C4-2B (cell line): Measurements from ENCODE around the gene UMAD1.
A peak's percentile ranks its signal among the peaks of the same experiment; 100 is the strongest.
"Not testable (repeated sequence)": the region's sequence is repeated elsewhere in the genome, so short reads cannot be mapped to it uniquely, and the experiment has no call there.

Source experiments
- H3K27ac ChIP-seq: fragments of 450-650 bp; 2 replicates; pipeline ENCODE4 v1.5.1; 2017
- ZFX ChIP-seq: fragments of 450-650 bp; IDR thresholded peaks from 2 replicates; pipeline ENCODE4 v1.6.1; 2017
- TF ChIP-seq, protein P1 (sequence below): fragments of 450-650 bp; conservative IDR thresholded peaks from 2 replicates; pipeline ENCODE4 v1.5.1; 2017; ENCODE audit warnings: mild to moderate bottlenecking

The UMAD1 gene

DNA sequence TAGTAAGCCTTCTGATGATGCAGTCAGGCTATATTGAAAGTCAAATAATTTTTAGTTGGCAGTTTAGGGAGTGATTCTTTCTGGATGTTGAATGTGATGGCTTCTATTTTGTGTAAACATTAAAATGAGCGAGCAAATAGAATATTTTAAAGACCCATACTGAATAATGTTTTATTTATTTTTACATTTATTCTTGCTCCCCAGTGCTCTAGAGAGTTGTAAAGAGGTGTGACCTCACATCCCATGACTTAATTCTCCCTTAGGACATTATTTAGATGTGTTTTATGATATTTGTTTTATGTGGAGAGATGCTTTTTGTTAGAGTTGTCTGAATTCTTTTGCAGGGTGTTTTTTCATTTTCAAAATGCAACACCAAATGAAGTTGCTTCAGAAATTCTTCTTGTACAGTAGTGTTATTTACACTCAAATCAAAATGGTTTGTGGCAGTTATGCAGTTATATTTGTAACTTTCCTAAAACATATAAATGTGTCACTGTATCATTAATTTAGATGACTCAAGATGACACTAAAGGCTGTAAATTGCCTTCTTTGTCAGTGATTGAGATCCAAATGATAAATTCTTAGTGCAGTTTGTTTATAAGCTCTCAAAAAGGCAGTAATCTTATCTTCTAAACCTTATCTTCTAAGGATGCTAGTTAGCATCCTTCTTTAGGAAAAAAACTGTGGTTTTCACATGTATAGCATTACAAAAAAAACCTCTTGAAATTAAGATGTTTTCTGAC is 12.4 kb downstream of the UMAD1 start:
- TF ChIP-seq, protein P1, sequence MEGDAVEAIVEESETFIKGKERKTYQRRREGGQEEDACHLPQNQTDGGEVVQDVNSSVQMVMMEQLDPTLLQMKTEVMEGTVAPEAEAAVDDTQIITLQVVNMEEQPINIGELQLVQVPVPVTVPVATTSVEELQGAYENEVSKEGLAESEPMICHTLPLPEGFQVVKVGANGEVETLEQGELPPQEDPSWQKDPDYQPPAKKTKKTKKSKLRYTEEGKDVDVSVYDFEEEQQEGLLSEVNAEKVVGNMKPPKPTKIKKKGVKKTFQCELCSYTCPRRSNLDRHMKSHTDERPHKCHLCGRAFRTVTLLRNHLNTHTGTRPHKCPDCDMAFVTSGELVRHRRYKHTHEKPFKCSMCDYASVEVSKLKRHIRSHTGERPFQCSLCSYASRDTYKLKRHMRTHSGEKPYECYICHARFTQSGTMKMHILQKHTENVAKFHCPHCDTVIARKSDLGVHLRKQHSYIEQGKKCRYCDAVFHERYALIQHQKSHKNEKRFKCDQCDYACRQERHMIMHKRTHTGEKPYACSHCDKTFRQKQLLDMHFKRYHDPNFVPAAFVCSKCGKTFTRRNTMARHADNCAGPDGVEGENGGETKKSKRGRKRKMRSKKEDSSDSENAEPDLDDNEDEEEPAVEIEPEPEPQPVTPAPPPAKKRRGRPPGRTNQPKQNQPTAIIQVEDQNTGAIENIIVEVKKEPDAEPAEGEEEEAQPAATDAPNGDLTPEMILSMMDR, result no peak
- no peak for TF ChIP-seq ZFX
- H3K27ac ChIP-seq, result no peak overlapping the region

DNA sequence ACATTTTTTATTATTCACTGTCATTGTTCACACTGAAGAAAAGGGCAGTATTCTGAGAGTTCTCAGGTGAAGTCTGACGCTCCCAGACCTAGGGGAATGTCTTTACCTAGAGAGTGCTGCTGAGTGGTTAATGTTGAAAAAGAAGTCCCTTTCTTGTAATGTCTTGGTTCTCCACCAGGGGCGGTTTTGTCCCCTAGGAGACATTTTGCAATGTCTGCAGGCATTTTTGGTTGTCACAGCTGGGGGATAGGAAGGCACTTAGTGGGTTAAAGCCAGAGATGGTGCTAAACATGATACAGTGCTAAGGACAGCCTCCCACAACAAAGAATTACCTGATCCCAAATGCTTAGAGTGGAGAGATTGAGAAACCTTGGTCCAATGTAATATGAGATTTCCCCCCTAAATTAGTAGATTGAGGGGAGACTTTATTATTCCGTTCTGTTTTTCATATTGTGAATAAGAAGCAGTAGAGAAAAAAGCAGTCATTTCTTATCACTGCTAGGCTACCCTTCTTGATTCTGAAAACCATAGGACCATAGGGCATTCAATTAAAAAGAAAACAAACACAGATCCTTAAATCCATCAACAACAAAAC is 13.1 kb downstream of the UMAD1 start:
- TF ChIP-seq ZFX, result no peak
- TF ChIP-seq, protein P1, result peak; percentile 68
- H3K27ac ChIP-seq, result no peak overlapping the region

DNA sequence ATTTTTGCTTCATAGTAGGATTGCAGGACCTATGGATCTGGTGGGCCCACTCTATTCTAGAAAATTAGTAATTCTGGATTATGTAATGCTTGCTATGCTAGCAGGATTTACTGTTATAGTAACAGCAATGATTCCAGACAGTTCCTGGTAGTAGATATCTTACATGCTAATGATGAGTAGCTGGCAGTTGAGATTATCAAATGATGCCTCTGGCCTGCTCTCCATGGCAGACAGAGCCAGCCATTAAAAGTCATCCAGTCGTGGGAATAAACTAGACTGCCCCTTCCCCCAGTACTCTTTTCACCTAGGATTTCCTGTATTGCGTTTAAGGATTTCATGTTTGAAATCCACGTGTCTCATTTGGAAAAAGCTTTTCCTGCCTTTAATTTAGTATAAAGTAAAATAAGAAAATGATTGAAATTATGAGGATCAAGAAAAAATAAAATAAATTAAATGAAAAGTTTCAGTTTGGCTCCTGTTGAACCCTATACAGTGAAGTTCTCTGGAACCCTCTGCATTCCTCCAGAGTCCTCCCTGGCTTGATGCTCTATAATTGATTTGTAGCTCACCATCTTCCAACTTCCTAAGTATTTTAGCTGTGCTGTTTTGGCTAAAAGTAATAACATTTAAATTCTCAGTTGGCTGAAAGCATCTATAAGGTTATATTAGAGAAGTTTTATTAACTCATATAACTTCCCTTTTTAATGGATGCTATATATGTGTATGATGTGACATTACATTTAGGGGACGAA is 14.6 kb downstream of the UMAD1 start:
- no peak for TF ChIP-seq ZFX
- TF ChIP-seq, protein P1, result no peak

DNA sequence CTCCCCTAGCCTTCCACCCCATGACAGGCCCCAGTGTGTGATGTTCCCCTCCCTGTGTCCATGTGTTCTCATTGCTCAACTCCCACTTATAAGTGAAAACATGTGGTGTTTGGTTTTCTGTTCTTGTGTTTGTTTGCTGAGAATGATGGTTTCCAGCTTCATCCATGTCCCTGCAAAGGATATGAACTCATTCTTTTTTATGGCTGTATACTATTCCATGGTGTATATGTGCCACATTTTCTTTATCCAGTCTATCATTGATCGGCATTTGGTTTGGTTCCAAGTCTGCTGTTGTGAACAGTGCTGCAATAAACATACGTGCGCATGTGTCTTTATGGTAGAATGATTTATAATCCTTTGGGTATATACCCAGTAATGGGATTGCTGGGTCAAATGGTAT is 15.9 kb downstream of the UMAD1 start:
- not testable (repeated sequence) for H3K27ac ChIP-seq

More for the DNA sequence above, 14.6 kb downstream of the UMAD1 start:
- no peak overlapping the region for H3K27ac ChIP-seq

DNA sequence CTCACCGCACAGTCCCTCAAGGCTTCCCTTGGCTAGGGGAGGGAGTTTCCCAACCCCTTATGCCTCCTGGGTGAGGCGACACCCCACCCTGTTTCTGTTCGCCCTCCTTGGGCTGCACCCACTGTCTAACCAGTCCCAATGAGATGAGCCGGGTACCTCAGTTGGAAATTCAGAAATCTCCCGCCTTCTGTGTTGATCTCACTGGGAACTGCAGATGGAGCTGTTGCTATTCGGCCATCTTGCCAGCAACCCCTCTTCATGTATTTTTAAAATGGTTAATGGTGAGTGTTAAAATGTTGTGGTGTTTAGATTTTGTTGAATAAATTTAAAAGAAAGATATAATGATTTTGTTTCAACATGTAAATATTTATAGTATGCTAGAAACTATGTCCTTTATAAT is 22.0 kb downstream of the UMAD1 start:
- no peak overlapping the region for H3K27ac ChIP-seq
- no peak for TF ChIP-seq ZFX
- TF ChIP-seq, protein P1, result peak; percentile 45

DNA sequence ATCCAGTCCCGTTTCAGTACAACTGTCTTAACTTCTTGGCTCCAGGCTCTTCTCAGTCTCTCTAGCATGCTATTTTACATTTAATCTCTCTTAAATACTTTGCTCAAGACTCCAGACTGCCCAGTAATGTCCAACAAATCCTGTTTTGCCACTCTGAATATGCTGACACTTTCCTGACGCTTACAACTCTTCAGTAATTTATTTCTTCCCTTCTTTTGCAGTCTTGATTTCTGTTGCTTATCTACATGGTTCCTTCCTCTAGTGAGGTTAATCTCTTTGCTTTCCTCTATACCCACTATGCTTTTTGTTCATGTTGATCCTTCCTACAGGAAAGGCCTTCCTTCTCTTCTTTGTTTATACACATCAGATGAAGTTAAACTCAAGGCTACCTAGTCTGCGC is 23.7 kb downstream of the UMAD1 start:
- no peak overlapping the region for H3K27ac ChIP-seq
- TF ChIP-seq, protein P1, result no peak
- TF ChIP-seq ZFX, result no peak

DNA sequence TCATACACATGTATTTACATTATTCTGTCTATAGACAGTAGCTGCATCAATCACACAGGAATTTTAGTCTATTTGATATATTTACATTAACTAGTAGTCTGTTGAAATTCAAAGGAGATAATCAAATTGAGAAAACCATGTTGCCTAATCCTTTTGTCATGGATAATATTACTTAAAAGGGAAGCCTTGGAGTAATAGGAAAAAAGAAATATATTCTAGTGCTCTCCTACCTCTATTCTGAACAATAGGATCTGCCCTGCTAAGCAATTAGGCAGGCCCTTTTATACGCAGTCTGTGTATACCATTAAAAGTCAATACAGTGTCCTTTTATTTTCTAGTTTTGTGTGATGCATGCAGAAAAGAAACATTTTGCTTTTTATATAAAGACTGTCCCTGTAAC is 24.5 kb downstream of the UMAD1 start:
- no peak for TF ChIP-seq ZFX
- TF ChIP-seq, protein P1, result no peak
- H3K27ac ChIP-seq, result no peak overlapping the region
